GM12873 (cell line): Measurements from ENCODE around the gene OR10AG1.

Source experiments
- TF ChIP-seq, protein P1 (sequence below): IDR thresholded peaks from 2 replicates; pipeline ENCODE4 v1.5.1; 2012; ENCODE audit warnings: low read depth, mild to moderate bottlenecking, moderate library complexity, low read length, control low read depth; ENCODE audit not compliant: insufficient read depth; ENCODE audit errors: missing control alignments

Gene OR10AG1, protein sequence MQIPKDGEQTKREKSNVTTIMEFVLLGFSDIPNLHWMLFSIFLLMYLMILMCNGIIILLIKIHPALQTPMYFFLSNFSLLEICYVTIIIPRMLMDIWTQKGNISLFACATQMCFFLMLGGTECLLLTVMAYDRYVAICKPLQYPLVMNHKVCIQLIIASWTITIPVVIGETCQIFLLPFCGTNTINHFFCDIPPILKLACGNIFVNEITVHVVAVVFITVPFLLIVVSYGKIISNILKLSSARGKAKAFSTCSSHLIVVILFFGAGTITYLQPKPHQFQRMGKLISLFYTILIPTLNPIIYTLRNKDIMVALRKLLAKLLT

DNA sequence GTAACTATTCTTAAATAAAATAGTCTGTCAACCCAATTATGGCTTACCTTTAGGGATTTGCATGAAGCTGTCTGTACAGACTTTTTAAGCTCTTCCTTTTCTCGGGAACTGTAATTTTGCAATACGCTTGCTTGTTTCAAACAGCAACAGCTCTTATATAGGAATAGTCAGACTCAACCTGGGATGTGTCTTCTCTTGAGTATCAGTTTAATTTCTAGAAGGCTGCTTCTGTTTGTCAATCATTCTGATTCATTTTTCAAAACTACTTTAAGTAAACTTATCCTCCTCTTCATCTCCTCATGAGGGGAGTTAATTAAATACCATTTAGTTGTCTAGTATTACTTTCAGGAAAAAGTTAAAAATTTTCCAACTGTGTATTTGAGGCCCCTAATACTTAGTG, at the start of gene OR10AG1:
OR10AG1 (minus strand) TSS at position 101 of the 400 bp plus-strand sequence; CDS start at position 63, 38 bp downstream.
- TF ChIP-seq, protein P1, sequence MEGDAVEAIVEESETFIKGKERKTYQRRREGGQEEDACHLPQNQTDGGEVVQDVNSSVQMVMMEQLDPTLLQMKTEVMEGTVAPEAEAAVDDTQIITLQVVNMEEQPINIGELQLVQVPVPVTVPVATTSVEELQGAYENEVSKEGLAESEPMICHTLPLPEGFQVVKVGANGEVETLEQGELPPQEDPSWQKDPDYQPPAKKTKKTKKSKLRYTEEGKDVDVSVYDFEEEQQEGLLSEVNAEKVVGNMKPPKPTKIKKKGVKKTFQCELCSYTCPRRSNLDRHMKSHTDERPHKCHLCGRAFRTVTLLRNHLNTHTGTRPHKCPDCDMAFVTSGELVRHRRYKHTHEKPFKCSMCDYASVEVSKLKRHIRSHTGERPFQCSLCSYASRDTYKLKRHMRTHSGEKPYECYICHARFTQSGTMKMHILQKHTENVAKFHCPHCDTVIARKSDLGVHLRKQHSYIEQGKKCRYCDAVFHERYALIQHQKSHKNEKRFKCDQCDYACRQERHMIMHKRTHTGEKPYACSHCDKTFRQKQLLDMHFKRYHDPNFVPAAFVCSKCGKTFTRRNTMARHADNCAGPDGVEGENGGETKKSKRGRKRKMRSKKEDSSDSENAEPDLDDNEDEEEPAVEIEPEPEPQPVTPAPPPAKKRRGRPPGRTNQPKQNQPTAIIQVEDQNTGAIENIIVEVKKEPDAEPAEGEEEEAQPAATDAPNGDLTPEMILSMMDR = no peak

DNA sequence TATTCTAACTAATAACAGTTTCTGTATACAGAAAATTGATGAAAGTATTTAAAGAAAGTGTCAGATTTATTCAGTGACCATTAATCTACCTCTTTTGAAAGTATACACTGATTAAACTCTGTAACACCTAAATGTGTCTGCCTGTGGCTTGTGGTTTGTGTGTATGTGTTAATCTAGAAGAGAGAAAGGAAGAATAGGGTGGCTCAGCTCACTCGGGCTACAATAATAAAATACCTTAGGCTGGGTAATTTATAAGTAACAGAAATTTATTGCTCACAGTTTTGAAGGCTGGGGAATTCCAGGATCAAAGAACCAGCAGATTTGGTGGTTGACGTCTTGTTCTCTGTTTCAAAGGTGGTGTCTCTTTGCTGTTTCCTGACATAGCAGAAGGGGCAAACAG, 44.1 kb upstream of the OR10AG1 start:
- TF ChIP-seq, protein P1 = no peak

DNA sequence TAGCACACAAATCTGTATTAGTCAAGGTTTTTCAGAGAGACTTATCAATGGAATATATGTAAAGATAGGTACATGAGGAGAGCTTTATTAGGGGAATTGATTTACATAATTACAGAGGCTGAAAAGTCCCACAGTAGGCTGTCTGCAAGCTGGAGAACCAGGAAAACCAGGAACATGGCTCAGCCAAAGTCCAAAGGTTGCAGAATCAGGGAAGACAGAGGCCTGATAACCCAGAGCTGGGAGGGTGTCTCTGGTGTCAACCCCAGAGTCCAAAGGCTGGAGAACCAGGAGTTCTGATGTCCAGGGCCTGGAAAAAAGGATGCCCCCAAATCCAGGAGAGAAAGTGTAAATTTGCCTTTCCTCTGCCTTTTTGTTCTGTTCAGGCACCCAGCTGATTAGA, 41.0 kb upstream of the OR10AG1 start:
- TF ChIP-seq, protein P1 = no peak

DNA sequence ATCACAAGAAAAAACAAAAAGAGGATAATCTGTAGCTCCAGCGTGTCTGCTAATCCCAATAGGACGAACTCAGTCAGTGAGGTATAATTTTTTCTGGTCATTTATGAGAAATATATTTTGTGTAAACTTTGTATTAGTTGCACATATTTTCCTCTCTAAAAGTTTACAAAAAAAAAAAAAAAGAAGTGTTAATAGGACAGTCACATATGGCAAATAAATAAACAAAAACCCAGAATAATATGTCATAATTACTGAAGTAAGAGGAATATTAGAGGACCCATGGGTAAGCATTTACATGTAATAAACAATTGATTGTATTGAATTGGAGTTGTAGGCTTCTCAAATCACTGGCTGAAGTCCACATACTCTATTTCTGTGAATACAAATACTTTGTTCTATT, 24.8 kb upstream of the OR10AG1 start, which contains the start of gene OR5F1:
OR5F1 (minus strand) TSS at position 101 of the 400 bp plus-strand sequence; CDS start at position 101, 0 bp downstream.
- TF ChIP-seq, protein P1 = no peak

DNA sequence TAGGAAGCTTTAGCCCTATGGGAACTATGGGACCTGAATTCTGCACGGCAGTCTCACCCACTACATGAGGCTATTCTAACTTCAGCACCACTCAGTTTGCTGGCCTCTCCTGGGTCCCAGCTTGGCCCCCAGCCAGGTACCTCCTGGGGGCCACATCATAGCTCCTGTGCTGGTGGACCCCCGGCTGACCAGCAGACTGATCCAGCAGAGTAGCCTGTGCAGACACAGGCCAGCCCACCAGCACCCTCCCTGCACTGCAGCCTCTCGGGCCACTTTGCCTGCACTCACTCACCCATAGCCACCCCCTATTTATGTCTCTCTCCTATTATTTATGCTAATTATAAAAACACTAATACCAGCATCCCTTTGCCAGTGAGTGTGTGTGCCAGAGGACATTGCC, 1.2 kb upstream of the OR10AG1 start:
- TF ChIP-seq, protein P1 = no peak

DNA sequence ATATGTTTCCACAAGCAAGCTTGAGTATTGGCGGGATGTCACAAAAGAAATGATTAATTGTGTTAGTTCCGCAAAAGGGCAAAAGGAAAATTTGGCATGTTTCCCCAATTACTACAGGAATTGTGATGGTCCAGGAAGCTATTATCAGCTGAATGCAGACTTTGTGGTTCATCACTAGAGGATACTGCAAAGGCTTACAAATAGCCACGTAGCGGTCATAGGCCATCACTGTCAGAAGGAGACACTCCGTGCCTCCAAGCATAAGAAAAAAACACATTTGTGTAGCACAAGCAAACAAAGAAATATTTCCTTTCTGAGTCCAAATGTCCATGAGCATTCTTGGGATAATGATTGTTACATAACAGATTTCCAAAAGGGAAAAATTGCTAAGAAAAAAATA, 1.8 kb downstream of the OR10AG1 start:
- TF ChIP-seq, protein P1 = no peak

DNA sequence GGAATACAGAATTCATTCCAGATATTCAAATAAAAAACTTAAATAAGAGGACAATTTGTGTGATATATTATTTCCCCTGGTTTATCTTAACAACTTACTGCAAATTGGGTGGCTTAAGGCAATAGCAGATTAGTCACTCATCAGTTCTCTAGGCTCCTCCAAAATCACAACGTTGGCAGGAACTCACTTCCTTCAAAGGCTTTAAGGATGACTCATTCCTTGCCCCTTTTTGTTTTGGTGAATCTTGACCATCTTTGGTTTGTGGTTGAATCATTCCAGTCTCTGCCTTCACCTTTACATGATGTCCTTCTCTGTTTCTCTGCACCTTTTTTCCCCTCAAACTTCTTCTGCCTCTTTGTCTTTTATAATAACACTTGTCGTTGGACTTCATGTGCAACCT, 3.4 kb downstream of the OR10AG1 start:
- TF ChIP-seq, protein P1 = no peak
